ENCODE results near the gene DDIT3. TPM values are rescaled to one million over a fixed set of nuclear protein-coding genes. Genes with fewer than 3 reads are reported as not detected.

DDIT3 gene
- total RNA-seq, 1 experiment from 2014 or later = 84.7 TPM

- H3K27me3 ChIP-seq (ENCODE audit: insufficient read depth, low read length) = no peaks in the 10 kb centered on the region
- no peaks in the 10 kb centered on the region for H3K9me3 ChIP-seq (ENCODE audit: control insufficient read depth in 1 of 2, insufficient read depth in 1 of 2, low read depth in 1 of 2, low read length in 2 of 2)
- peaks cover 10 to 20% of the 10 kb centered on the region in 2 experiments; a peak in 3 of 4 replicates for H3K4me1 ChIP-seq (ENCODE audit: control insufficient read depth in 1 of 2, insufficient read depth in 2 of 2, low read length in 2 of 2)
- TF ChIP-seq, protein P1, sequence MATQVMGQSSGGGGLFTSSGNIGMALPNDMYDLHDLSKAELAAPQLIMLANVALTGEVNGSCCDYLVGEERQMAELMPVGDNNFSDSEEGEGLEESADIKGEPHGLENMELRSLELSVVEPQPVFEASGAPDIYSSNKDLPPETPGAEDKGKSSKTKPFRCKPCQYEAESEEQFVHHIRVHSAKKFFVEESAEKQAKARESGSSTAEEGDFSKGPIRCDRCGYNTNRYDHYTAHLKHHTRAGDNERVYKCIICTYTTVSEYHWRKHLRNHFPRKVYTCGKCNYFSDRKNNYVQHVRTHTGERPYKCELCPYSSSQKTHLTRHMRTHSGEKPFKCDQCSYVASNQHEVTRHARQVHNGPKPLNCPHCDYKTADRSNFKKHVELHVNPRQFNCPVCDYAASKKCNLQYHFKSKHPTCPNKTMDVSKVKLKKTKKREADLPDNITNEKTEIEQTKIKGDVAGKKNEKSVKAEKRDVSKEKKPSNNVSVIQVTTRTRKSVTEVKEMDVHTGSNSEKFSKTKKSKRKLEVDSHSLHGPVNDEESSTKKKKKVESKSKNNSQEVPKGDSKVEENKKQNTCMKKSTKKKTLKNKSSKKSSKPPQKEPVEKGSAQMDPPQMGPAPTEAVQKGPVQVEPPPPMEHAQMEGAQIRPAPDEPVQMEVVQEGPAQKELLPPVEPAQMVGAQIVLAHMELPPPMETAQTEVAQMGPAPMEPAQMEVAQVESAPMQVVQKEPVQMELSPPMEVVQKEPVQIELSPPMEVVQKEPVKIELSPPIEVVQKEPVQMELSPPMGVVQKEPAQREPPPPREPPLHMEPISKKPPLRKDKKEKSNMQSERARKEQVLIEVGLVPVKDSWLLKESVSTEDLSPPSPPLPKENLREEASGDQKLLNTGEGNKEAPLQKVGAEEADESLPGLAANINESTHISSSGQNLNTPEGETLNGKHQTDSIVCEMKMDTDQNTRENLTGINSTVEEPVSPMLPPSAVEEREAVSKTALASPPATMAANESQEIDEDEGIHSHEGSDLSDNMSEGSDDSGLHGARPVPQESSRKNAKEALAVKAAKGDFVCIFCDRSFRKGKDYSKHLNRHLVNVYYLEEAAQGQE (IDR thresholded peaks at IDR 0.05; ENCODE audit: low read depth) = no peak
- TF ChIP-seq YY1 (IDR thresholded peaks at IDR 0.05; ENCODE audit: extremely low read depth, insufficient replicate concordance, low read depth, low read length) (no peak), ZNF274 (IDR thresholded peaks at IDR 0.05; ENCODE audit: low read depth, low read length) (no peak), ELF1 (IDR thresholded peaks at IDR 0.05; ENCODE audit: borderline replicate concordance, low read depth) (no peak), CEBPB (IDR thresholded peaks at IDR 0.05; ENCODE audit: low read depth) (no peak), POLR2AphosphoS5 (IDR thresholded peaks at IDR 0.05; ENCODE audit: low read depth, low read length) (no peak), SRF (IDR thresholded peaks at IDR 0.05; ENCODE audit: low read depth) (no peak), RAD21 (IDR thresholded peaks at IDR 0.05; ENCODE audit: low read depth) (no peak), FOSL1 (IDR thresholded peaks at IDR 0.05; ENCODE audit: low read depth) (no peak), SIN3A (IDR thresholded peaks at IDR 0.05; ENCODE audit: low read depth) (no peak), POLR2A (IDR thresholded peaks at IDR 0.05; ENCODE audit: borderline replicate concordance, extremely low read depth, insufficient read depth, insufficient read length) (no peak), CTCF (IDR thresholded peaks at IDR 0.05 in 2 of 3, conservative IDR thresholded peaks at IDR 0.05 in 1 of 3; ENCODE audit: borderline replicate concordance in 1 of 3, insufficient read depth in 1 of 3, low read depth in 2 of 3, low read length in 2 of 3) (no peak), CBX3 (IDR thresholded peaks at IDR 0.05; ENCODE audit: low read depth) (no peak)
- TF ChIP-seq, protein P2, sequence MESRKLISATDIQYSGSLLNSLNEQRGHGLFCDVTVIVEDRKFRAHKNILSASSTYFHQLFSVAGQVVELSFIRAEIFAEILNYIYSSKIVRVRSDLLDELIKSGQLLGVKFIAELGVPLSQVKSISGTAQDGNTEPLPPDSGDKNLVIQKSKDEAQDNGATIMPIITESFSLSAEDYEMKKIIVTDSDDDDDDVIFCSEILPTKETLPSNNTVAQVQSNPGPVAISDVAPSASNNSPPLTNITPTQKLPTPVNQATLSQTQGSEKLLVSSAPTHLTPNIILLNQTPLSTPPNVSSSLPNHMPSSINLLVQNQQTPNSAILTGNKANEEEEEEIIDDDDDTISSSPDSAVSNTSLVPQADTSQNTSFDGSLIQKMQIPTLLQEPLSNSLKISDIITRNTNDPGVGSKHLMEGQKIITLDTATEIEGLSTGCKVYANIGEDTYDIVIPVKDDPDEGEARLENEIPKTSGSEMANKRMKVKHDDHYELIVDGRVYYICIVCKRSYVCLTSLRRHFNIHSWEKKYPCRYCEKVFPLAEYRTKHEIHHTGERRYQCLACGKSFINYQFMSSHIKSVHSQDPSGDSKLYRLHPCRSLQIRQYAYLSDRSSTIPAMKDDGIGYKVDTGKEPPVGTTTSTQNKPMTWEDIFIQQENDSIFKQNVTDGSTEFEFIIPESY (IDR thresholded peaks at IDR 0.05; ENCODE audit: extremely low read depth, insufficient replicate concordance, low read length) = no peak
- DNase-seq (ENCODE audit: low read depth, low spot score) = no peak
- H3K4me3 ChIP-seq (replicated peaks in 1 of 2; ENCODE audit: low read depth in 1 of 2, low read length in 2 of 2) = no peak overlapping the region
- POLR2A ChIA-PET = no interaction called here
- intact Hi-C loops (cut with micrococcal nuclease) = no loop called here
- H3K36me3 ChIP-seq (ENCODE audit: control insufficient read depth in 1 of 2, insufficient read depth in 2 of 2, low read length in 2 of 2) = peaks cover 31 to 41% of the 10 kb centered on the region in 2 experiments
- RAD21 ChIA-PET (ENCODE audit: low non-redundant PET in 1 of 2, low total read pairs in 2 of 2, uncharacterized antibody in 2 of 2, unreplicated experiment in 2 of 2) = no interaction called here
- H3K27ac ChIP-seq (ENCODE audit: low read depth, low read length) = no peak overlapping the region
- CTCF ChIA-PET = no interaction called here
- no peak for ATAC-seq
- no TSS peak for BruUV-seq (replicated peaks)
- no peaks in the 10 kb centered on the region for H3K9me2 ChIP-seq (ENCODE audit: insufficient read depth)
- H3K79me2 ChIP-seq (ENCODE audit: insufficient read depth, low read length) = peaks cover 25% of the 10 kb centered on the region
- no peak overlapping the region for H2AFZ ChIP-seq (ENCODE audit: low read depth, low read length, poor library complexity, severe bottlenecking)
- no peak overlapping the region for H3K4me2 ChIP-seq (ENCODE audit: low read length)
- no peak overlapping the region for H3K9ac ChIP-seq (ENCODE audit: low read length)
- H4K20me1 ChIP-seq (ENCODE audit: insufficient read depth) = no peaks in the 10 kb centered on the region
Observed at GRCh38 chr12:57527184-57527583, 6.9 kb upstream of the DDIT3 start.

Measured in HCT116 (cell line).